ENCODE measurements around the gene CFB.
"Not testable (repeated sequence)": the region's sequence is repeated elsewhere in the genome, so short reads cannot be mapped to it uniquely, and the experiment has no call there.

DNA sequence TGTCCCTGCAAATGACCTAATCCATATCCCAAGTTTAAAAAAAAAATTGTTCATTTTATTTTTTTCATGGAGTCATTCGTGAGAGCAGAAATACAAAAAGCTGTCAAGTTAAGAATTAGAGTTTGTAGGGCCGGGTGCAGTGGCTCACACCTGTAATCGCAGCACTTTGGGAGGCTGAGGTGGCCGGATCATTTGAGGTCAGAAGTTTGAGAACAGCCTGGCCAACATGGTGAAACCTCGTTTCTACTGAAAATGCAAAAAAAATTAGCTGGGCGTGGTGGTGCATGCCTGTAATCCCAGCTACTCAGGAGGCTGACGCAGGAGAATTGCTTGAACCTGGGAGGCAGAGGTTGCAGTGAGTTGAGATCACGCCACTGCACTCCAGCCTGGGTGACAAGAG lies 39.2 kb upstream of the CFB start:
- TF ChIP-seq POLR2AphosphoS5 (IDR thresholded peaks at IDR 0.05; ENCODE audit: low read depth, low read length); USF1 (IDR thresholded peaks at IDR 0.05; ENCODE audit: borderline replicate concordance, low read depth); EZH2phosphoT487 (IDR thresholded peaks at IDR 0.05; ENCODE audit: borderline replicate concordance, low read depth); GABPA (IDR thresholded peaks at IDR 0.05; ENCODE audit: low read depth); JUND (IDR thresholded peaks at IDR 0.05); GATA2 (CRISPR knock-in tag; IDR thresholded peaks at IDR 0.05): not testable (repeated sequence)
- TF ChIP-seq, protein P1, sequence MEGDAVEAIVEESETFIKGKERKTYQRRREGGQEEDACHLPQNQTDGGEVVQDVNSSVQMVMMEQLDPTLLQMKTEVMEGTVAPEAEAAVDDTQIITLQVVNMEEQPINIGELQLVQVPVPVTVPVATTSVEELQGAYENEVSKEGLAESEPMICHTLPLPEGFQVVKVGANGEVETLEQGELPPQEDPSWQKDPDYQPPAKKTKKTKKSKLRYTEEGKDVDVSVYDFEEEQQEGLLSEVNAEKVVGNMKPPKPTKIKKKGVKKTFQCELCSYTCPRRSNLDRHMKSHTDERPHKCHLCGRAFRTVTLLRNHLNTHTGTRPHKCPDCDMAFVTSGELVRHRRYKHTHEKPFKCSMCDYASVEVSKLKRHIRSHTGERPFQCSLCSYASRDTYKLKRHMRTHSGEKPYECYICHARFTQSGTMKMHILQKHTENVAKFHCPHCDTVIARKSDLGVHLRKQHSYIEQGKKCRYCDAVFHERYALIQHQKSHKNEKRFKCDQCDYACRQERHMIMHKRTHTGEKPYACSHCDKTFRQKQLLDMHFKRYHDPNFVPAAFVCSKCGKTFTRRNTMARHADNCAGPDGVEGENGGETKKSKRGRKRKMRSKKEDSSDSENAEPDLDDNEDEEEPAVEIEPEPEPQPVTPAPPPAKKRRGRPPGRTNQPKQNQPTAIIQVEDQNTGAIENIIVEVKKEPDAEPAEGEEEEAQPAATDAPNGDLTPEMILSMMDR (IDR thresholded peaks at IDR 0.05): not testable (repeated sequence)
- TF ChIP-seq, protein P2, sequence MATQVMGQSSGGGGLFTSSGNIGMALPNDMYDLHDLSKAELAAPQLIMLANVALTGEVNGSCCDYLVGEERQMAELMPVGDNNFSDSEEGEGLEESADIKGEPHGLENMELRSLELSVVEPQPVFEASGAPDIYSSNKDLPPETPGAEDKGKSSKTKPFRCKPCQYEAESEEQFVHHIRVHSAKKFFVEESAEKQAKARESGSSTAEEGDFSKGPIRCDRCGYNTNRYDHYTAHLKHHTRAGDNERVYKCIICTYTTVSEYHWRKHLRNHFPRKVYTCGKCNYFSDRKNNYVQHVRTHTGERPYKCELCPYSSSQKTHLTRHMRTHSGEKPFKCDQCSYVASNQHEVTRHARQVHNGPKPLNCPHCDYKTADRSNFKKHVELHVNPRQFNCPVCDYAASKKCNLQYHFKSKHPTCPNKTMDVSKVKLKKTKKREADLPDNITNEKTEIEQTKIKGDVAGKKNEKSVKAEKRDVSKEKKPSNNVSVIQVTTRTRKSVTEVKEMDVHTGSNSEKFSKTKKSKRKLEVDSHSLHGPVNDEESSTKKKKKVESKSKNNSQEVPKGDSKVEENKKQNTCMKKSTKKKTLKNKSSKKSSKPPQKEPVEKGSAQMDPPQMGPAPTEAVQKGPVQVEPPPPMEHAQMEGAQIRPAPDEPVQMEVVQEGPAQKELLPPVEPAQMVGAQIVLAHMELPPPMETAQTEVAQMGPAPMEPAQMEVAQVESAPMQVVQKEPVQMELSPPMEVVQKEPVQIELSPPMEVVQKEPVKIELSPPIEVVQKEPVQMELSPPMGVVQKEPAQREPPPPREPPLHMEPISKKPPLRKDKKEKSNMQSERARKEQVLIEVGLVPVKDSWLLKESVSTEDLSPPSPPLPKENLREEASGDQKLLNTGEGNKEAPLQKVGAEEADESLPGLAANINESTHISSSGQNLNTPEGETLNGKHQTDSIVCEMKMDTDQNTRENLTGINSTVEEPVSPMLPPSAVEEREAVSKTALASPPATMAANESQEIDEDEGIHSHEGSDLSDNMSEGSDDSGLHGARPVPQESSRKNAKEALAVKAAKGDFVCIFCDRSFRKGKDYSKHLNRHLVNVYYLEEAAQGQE (IDR thresholded peaks at IDR 0.05; ENCODE audit: low read depth, low read length): not testable (repeated sequence)
